ENCODE results near the gene ZNF841.
A peak's percentile ranks its signal among the peaks of the same experiment; 100 is the strongest.
"Not testable (repeated sequence)": the region's sequence is repeated elsewhere in the genome, so short reads cannot be mapped to it uniquely, and the experiment has no call there.

Gene ZNF841

GRCh38 chr19:52034051-52034728 lies 61.4 kb downstream of the ZNF841 start:
- peaks cover 48 to 63% (median 55%) of the 10 kb centered on the region in 4 experiments for H3K36me3 ChIP-seq (ENCODE audit: control insufficient read depth in 4 of 4, insufficient read depth in 4 of 4, low read length in 3 of 4)
- H3K9me3 ChIP-seq (ENCODE audit: control extremely low read depth in 1 of 5, control insufficient read depth in 4 of 5, insufficient read depth in 2 of 5, low read depth in 1 of 5, low read length in 4 of 5) = peaks cover 37 to 85% (median 56%) of the 10 kb centered on the region in 5 experiments
- peak in 2 of 3 donors; percentile 32 to 57 for DNase-seq
- peaks cover 0 to under 1% (median 0%) of the 10 kb centered on the region in 4 experiments for H3K4me1 ChIP-seq (ENCODE audit: control extremely low read depth in 1 of 4, control insufficient read depth in 4 of 4, insufficient read depth in 4 of 4, low read length in 3 of 4)
- POLR2A ChIA-PET = no interaction called here
- H3K4me3 ChIP-seq (ENCODE audit: control insufficient read depth in 1 of 7, extremely low read depth in 1 of 7, insufficient read depth in 4 of 7, low read depth in 2 of 7, low read length in 6 of 7) = peak overlapping the region in 2 of 7 experiments; percentile 3 to 28
- H3K27ac ChIP-seq (ENCODE audit: insufficient read depth in 1 of 2, low read depth in 1 of 2, low read length in 2 of 2, poor library complexity in 1 of 2, severe bottlenecking in 2 of 2) = no peak overlapping the region
- CTCF ChIA-PET = no interaction called here
- 95% methylated on average over 7 of the region's 12 CpGs for WGBS (ENCODE audit: insufficient coverage)
- no peaks in the 10 kb centered on the region for H3K27me3 ChIP-seq (replicated peaks in 2 of 5; ENCODE audit: control insufficient read depth in 4 of 5, insufficient read depth in 5 of 5, low read length in 4 of 5)

GRCh38 chr19:52028780-52029123 lies 66.8 kb downstream of the ZNF841 start:
- H3K4me3 ChIP-seq (ENCODE audit: control insufficient read depth in 1 of 7, extremely low read depth in 1 of 7, insufficient read depth in 4 of 7, low read depth in 2 of 7, low read length in 6 of 7) = peak overlapping the region; percentile 67 to 95 (median 87)
- peaks cover 25 to 38% (median 28%) of the 10 kb centered on the region in 4 experiments for H3K36me3 ChIP-seq (ENCODE audit: control insufficient read depth in 4 of 4, insufficient read depth in 4 of 4, low read length in 3 of 4)
- no peaks in the 10 kb centered on the region for H3K27me3 ChIP-seq (replicated peaks in 2 of 5; ENCODE audit: control insufficient read depth in 4 of 5, insufficient read depth in 5 of 5, low read length in 4 of 5)
- peak overlapping the region; percentile 98 to 99 for H3K27ac ChIP-seq (ENCODE audit: insufficient read depth in 1 of 2, low read depth in 1 of 2, low read length in 2 of 2, poor library complexity in 1 of 2, severe bottlenecking in 2 of 2)
- POLR2A ChIA-PET = interaction anchor here (0.8 kb wide), 1 partner anchor 21 kb away, joined by 5 read pairs; no protein-coding TSS in a partner anchor
- H3K4me1 ChIP-seq (ENCODE audit: control extremely low read depth in 1 of 4, control insufficient read depth in 4 of 4, insufficient read depth in 4 of 4, low read length in 3 of 4) = peaks cover 3 to 16% (median 5%) of the 10 kb centered on the region in 4 experiments
- CTCF ChIA-PET = no interaction called here
- no peak for DNase-seq
- 0% methylated on average over 4 of the region's 5 CpGs for WGBS (ENCODE audit: insufficient coverage)
- H3K9me3 ChIP-seq (ENCODE audit: control extremely low read depth in 1 of 5, control insufficient read depth in 4 of 5, insufficient read depth in 2 of 5, low read depth in 1 of 5, low read length in 4 of 5) = peaks cover 10 to 65% (median 46%) of the 10 kb centered on the region in 5 experiments

GRCh38 chr19:52028027-52028779 lies 67.4 kb downstream of the ZNF841 start, which contains the start of gene ZNF614:
Gene ZNF614 (minus strand): TSS chr19:52028379. CDS start chr19:52025745, 2,634 bp downstream.
- DNase-seq = peak; percentile 90 to 95 (median 95)
- peaks cover 28 to 38% (median 30%) of the 10 kb centered on the region in 4 experiments for H3K36me3 ChIP-seq (ENCODE audit: control insufficient read depth in 4 of 4, insufficient read depth in 4 of 4, low read length in 3 of 4)
- peak within 1 kb of the TSS; percentile 67 to 95 (median 87) for H3K4me3 ChIP-seq (ENCODE audit: control insufficient read depth in 1 of 7, extremely low read depth in 1 of 7, insufficient read depth in 4 of 7, low read depth in 2 of 7, low read length in 6 of 7)
- ChIA-PET POLR2A (interaction anchor here (0.8 kb wide), 1 partner anchor 21 kb away, joined by 5 read pairs; no protein-coding TSS in a partner anchor), CTCF (interaction anchor here (1.0 kb wide), 1 partner anchor 10 kb away, joined by 3 read pairs; no protein-coding TSS in a partner anchor)
- peaks cover 5 to 65% (median 50%) of the 10 kb centered on the region in 5 experiments for H3K9me3 ChIP-seq (ENCODE audit: control extremely low read depth in 1 of 5, control insufficient read depth in 4 of 5, insufficient read depth in 2 of 5, low read depth in 1 of 5, low read length in 4 of 5)
- peak within 1 kb of the TSS; percentile 98 to 99 for H3K27ac ChIP-seq (ENCODE audit: insufficient read depth in 1 of 2, low read depth in 1 of 2, low read length in 2 of 2, poor library complexity in 1 of 2, severe bottlenecking in 2 of 2)
- H3K27me3 ChIP-seq (replicated peaks in 2 of 5; ENCODE audit: control insufficient read depth in 4 of 5, insufficient read depth in 5 of 5, low read length in 4 of 5) = no peaks in the 10 kb centered on the region
- H3K4me1 ChIP-seq (ENCODE audit: control extremely low read depth in 1 of 4, control insufficient read depth in 4 of 4, insufficient read depth in 4 of 4, low read length in 3 of 4) = peaks cover 3 to 16% (median 5%) of the 10 kb centered on the region in 4 experiments
- 0% methylated on average over 47 of the region's 53 CpGs for WGBS (ENCODE audit: insufficient coverage)

GRCh38 chr19:52026255-52026990 lies 69.1 kb downstream of the ZNF841 start:
- peaks cover 6 to 64% (median 54%) of the 10 kb centered on the region in 5 experiments for H3K9me3 ChIP-seq (ENCODE audit: control extremely low read depth in 1 of 5, control insufficient read depth in 4 of 5, insufficient read depth in 2 of 5, low read depth in 1 of 5, low read length in 4 of 5)
- DNase-seq; CTCF ChIA-PET; H3K4me3 ChIP-seq (ENCODE audit: control insufficient read depth in 1 of 7, extremely low read depth in 1 of 7, insufficient read depth in 4 of 7, low read depth in 2 of 7, low read length in 6 of 7); POLR2A ChIA-PET; H3K27ac ChIP-seq (ENCODE audit: insufficient read depth in 1 of 2, low read depth in 1 of 2, low read length in 2 of 2, poor library complexity in 1 of 2, severe bottlenecking in 2 of 2); H3K27me3 ChIP-seq (replicated peaks in 2 of 5; ENCODE audit: control insufficient read depth in 4 of 5, insufficient read depth in 5 of 5, low read length in 4 of 5): not testable (repeated sequence)
- peaks cover 34 to 50% (median 43%) of the 10 kb centered on the region in 4 experiments for H3K36me3 ChIP-seq (ENCODE audit: control insufficient read depth in 4 of 4, insufficient read depth in 4 of 4, low read length in 3 of 4)
- WGBS (ENCODE audit: insufficient coverage) = 95% methylated on average over 15 of the region's 15 CpGs
- H3K4me1 ChIP-seq (ENCODE audit: control extremely low read depth in 1 of 4, control insufficient read depth in 4 of 4, insufficient read depth in 4 of 4, low read length in 3 of 4) = peaks cover 3 to 16% (median 5%) of the 10 kb centered on the region in 4 experiments

GRCh38 chr19:52024478-52024877 lies 71.1 kb downstream of the ZNF841 start:
- peaks cover 15 to 69% (median 66%) of the 10 kb centered on the region in 5 experiments for H3K9me3 ChIP-seq (ENCODE audit: control extremely low read depth in 1 of 5, control insufficient read depth in 4 of 5, insufficient read depth in 2 of 5, low read depth in 1 of 5, low read length in 4 of 5)

GRCh38 chr19:52022193-52022592 lies 73.4 kb downstream of the ZNF841 start:
- Histone ChIP-seq H3K27me3 (replicated peaks in 2 of 5; ENCODE audit: control insufficient read depth in 4 of 5, insufficient read depth in 5 of 5, low read length in 4 of 5) (no peaks in the 10 kb centered on the region), H3K27ac (ENCODE audit: insufficient read depth in 1 of 2, low read depth in 1 of 2, low read length in 2 of 2, poor library complexity in 1 of 2, severe bottlenecking in 2 of 2) (no peak overlapping the region), H3K4me1 (ENCODE audit: control extremely low read depth in 1 of 4, control insufficient read depth in 4 of 4, insufficient read depth in 4 of 4, low read length in 3 of 4) (peaks cover 0 to 2% (median 1%) of the 10 kb centered on the region in 4 experiments), H3K9me3 (ENCODE audit: control extremely low read depth in 1 of 5, control insufficient read depth in 4 of 5, insufficient read depth in 2 of 5, low read depth in 1 of 5, low read length in 4 of 5) (peaks cover 22 to 88% (median 77%) of the 10 kb centered on the region in 5 experiments), H3K4me3 (ENCODE audit: control insufficient read depth in 1 of 7, extremely low read depth in 1 of 7, insufficient read depth in 4 of 7, low read depth in 2 of 7, low read length in 6 of 7) (no peak overlapping the region), H3K36me3 (ENCODE audit: control insufficient read depth in 4 of 4, insufficient read depth in 4 of 4, low read length in 3 of 4) (peaks cover 59 to 92% (median 79%) of the 10 kb centered on the region in 4 experiments)
- 100% methylated on average over 11 of the region's 15 CpGs for WGBS (ENCODE audit: insufficient coverage)
- POLR2A ChIA-PET = no interaction called here
- CTCF ChIA-PET = no interaction called here
- no peak for DNase-seq

More at GRCh38 chr19:52024478-52024877, 71.1 kb downstream of the ZNF841 start:
- WGBS (ENCODE audit: insufficient coverage) = 100% methylated on average over 2 of the region's 4 CpGs
- Histone ChIP-seq H3K4me3 (ENCODE audit: control insufficient read depth in 1 of 7, extremely low read depth in 1 of 7, insufficient read depth in 4 of 7, low read depth in 2 of 7, low read length in 6 of 7) (peak overlapping the region in 1 of 7 experiments; percentile 31), H3K36me3 (ENCODE audit: control insufficient read depth in 4 of 4, insufficient read depth in 4 of 4, low read length in 3 of 4) (peaks cover 49 to 69% (median 59%) of the 10 kb centered on the region in 4 experiments), H3K4me1 (ENCODE audit: control extremely low read depth in 1 of 4, control insufficient read depth in 4 of 4, insufficient read depth in 4 of 4, low read length in 3 of 4) (peaks cover 3 to 16% (median 5%) of the 10 kb centered on the region in 4 experiments)
- DNase-seq; POLR2A ChIA-PET; H3K27me3 ChIP-seq (replicated peaks in 2 of 5; ENCODE audit: control insufficient read depth in 4 of 5, insufficient read depth in 5 of 5, low read length in 4 of 5); CTCF ChIA-PET; H3K27ac ChIP-seq (ENCODE audit: insufficient read depth in 1 of 2, low read depth in 1 of 2, low read length in 2 of 2, poor library complexity in 1 of 2, severe bottlenecking in 2 of 2): not testable (repeated sequence)
